DMS153 treated with DMSO at 0.1 percent for 48 hours (cell line): ENCODE results near the gene NPAS3.

ENCODE experiments used
- DNase-seq: peaks from one replicate; lab custom pipeline; 2025; ENCODE audit not compliant: unreplicated experiment; lab: John Stamatoyannopoulos, UW

NPAS3 gene

DNA sequence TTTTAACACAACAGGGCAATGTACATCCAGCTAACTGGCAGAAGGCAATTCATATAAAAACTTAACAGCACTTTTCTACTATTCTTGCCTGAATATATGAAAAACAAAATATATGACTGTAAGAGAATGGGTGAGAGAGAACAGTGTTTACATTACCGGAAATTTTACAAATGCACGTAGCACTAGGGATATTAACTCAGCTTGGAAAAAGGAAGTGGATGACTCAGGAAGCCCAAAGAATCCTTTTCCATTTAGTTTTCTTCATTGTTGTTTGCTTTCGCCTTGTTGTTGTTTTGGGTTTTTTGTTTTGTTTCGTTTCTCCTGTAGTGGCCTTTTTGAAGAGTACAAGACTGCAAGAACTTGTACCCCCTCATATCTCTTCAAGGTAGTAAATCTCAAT, 716.7 kb downstream of the NPAS3 start:
- no peak for DNase-seq

- no peak for DNase-seq
Measured at GRCh38 chr14:33657476-33657875, 718.8 kb downstream of the NPAS3 start.

DNA sequence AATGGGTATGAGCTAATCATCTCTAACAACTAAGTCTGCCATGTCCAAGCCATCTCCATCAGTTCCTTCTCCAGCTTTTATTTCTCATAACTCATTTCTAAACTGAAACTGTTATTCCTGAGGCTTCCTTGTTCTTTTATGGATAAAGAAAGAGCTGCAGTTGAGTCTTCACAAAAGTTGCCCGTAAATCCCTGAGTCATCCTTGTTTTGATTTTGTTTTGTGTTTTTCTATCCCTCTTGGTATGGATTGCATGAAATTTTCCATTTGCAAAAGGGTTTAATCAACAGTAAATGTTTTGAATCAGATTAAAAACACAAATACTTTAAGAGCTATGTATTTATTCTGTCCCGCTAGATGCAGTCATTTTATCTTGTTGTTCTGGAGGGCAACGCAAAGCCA, 721.6 kb downstream of the NPAS3 start:
- no peak for DNase-seq

DNA sequence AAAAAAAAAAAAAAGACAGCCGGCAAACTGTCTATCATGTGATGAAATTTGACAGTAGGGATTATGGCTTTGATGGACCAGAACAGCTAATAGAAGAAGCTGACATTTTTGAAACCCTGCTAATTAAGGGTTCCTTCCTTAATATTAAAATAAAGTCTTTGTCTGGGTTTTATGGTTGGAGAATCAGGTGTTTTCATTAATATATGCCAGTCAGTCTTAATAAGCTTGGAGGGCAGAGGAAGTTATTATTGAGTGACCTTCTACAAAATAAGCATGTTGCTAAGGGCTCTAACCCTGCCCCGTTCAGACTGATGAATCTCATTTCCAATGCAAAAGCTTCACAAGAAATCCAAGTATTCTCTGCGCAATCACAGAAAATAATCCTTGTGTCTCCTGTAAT, 722.4 kb downstream of the NPAS3 start:
- no peak for DNase-seq

DNA sequence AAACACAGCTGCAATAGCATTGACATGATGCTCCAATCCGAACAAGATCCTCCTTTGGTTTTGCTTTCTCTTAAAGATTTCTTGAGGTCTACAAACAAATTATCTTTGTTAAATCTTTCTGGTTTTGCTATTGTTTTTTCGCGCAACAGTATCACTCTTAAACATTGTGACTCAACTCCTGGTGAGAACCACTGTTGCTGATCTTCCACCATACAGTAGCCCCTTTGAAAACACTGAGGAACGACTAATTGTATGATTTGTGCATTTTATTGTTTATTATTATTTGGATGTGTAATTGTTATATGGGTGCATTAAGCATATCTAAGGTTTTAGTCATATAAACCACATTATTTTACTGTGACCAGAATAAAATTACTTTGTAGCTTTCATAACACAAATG, 729.4 kb downstream of the NPAS3 start:
- no peak for DNase-seq

- DNase-seq: no peak
Measured at GRCh38 chr14:33669111-33669510, 730.4 kb downstream of the NPAS3 start.

GRCh38 chr14:33670235-33670634, 731.6 kb downstream of the NPAS3 start:
- DNase-seq: no peak

- DNase-seq: no peak
Measured at GRCh38 chr14:33671556-33671955, 732.9 kb downstream of the NPAS3 start.

DNA sequence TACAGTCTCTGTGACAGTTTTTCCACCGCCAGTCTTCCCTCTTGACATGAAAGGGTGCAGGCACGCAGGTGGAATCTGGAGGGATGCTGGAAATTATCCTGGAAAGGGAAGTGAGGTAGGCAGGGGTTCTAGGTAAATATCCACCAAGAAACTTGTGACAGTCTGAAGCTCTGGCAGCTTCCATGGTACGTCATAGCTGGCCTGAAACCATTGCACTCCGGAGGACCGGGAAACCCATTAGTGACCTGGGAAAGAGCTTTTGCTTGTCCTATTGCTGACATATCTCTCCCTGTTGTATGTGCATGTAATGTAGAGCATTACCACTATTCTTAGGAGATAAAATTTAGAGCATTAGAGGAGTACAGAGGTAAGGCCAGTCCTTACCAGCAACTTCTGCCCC, 736.2 kb downstream of the NPAS3 start:
- DNase-seq: no peak

DNA sequence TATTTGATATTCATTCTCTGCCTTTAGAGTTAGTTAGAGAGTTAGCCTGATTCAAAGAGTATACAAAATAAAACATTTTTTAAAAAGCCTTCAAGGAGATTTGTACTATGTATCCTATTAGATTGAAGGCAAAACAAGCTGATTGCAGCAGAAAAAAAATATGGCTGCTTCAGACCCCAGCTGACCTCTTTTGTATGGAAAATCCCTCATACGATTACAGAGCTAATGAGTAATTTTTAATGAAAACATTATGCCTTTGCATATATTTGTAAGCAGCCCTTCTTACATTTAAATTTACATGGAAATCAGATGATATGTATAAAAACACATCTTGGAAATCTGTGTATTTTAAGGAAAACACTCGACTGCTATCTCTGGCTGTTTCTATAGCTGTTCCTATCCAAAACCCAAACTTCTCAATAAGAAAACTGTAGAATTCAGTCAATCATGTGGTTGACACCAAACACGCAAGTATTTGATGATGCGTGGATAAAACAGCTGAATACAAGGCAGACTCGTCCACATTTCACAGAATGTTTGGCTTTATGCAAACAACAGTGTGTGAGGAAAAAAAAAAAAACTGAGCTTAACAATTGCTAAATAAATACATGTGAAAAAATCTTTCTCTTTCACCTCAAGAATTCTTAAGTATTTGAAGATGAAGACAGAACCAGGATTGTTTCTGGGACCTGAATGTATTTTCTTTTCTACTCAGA, 736.9 kb downstream of the NPAS3 start:
- no peak for DNase-seq

- DNase-seq: peak; percentile 65
Measured at GRCh38 chr14:33676135-33676566, 737.5 kb downstream of the NPAS3 start.

GRCh38 chr14:33676891-33677290, 738.2 kb downstream of the NPAS3 start:
- DNase-seq: no peak

GRCh38 chr14:33678005-33678404, 739.3 kb downstream of the NPAS3 start:
- DNase-seq: no peak

DNA sequence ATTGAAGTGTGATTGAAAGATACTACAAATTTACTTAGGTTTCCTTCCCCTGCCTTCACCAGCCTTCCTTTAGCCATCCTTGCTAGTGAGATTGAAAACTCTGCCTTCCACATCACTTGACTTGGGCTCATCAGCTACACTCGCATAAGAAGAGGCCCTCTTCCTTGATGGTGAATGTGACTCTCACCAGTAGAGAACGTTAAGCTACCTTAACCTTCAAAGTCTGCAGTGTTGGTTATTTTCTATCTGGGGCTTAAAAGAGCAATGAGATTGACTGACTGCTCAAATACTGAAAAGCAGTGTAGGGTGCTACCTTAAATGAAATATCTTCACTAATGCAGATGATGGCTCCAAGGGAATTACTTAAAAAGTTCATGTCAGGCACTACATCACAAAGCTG, 740.3 kb downstream of the NPAS3 start:
- DNase-seq: no peak

- DNase-seq: no peak
Measured at GRCh38 chr14:33679461-33680225, 741.0 kb downstream of the NPAS3 start.

- DNase-seq: no peak
Measured at GRCh38 chr14:33680873-33681272, 742.2 kb downstream of the NPAS3 start.

DNA sequence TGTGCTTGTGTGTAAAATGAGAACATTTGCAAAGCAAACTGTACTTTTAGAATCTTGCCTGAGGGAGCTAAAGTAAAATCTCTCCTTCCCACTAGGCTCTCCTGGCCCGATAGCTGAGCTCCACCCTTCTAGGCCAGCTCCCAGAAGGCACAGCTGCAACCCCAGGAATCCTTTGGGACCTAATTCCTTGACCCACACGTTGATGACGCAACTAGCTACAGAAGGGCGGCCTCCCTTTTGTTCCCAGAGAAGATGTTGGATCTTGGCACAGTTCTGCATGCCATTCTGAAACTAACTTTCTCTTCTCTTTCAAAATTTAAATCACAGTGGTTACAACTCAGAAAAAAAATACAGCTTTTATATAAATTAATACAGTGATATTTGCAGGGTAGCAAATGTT, 744.1 kb downstream of the NPAS3 start:
- DNase-seq: no peak

- DNase-seq: no peak
Measured at GRCh38 chr14:33685026-33685425, 746.3 kb downstream of the NPAS3 start.

GRCh38 chr14:33685698-33686097, 747.0 kb downstream of the NPAS3 start:
- DNase-seq: no peak

- no peak for DNase-seq
Measured at GRCh38 chr14:33686218-33686617, 747.5 kb downstream of the NPAS3 start.

- DNase-seq: no peak
Measured at GRCh38 chr14:33686856-33687255, 748.2 kb downstream of the NPAS3 start.

GRCh38 chr14:33689680-33690079, 751.0 kb downstream of the NPAS3 start:
- DNase-seq: no peak

DNA sequence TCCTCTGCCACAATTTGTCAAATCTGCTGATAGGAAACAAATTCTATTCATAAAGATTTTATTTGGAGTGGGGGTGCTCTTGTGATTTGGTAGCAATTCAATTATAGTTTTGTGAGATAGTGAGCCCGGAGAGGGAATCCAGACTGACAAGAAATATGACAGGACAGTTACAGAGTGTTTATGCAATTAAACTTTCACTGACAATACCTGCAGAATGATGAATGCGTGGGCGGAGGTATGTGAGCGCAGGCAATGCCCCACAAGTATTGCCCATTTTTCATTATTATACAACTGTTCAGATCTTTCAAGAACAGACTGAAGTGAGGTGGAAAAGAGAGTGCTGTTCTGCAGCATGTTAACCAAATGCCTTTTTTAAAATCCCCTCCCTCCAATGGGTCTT, 753.2 kb downstream of the NPAS3 start:
- DNase-seq: no peak
